DLD1 (cell line): ENCODE data around the gene CRYGA.

ENCODE experiments used
- in situ Hi-C: cut with HindIII; loops from 2 replicates; pipeline ENCODE4 v1.10.0; 2017; ENCODE audit warnings: low sequenced_read_pairs

CRYGA gene

GRCh38 chr2:208163489-208163888 is at the start of gene CRYGA:
TSS of gene CRYGA (minus strand) at chr2:208163589. CDS start at chr2:208163556, 33 bp downstream.
- in situ Hi-C loops: no loop called here

- in situ Hi-C loops: no loop called here
Measured at GRCh38 chr2:208210688-208211451, 47.5 kb upstream of the CRYGA start.

GRCh38 chr2:208208335-208209085 is 45.1 kb upstream of the CRYGA start:
- in situ Hi-C loops: no loop called here

GRCh38 chr2:208207769-208208168 is 44.4 kb upstream of the CRYGA start:
- in situ Hi-C loops: no loop called here

GRCh38 chr2:208204166-208204565 is 40.8 kb upstream of the CRYGA start:
- in situ Hi-C loops: no loop called here

- in situ Hi-C loops: no loop called here
Measured at GRCh38 chr2:208195531-208195930, 32.1 kb upstream of the CRYGA start.

- in situ Hi-C loops: no loop called here
Measured at GRCh38 chr2:208192611-208193236, 29.3 kb upstream of the CRYGA start.

- in situ Hi-C loops: no loop called here
Measured at GRCh38 chr2:208189810-208190503, 26.6 kb upstream of the CRYGA start, which contains the start of gene C2orf80. TSS of gene C2orf80 (minus strand) at chr2:208190030. CDS start at chr2:208186986, 3,044 bp downstream.

- in situ Hi-C loops: no loop called here
Measured at GRCh38 chr2:208189069-208189809, 25.9 kb upstream of the CRYGA start.

- in situ Hi-C loops: no loop called here
Measured at GRCh38 chr2:208186893-208187292, 23.5 kb upstream of the CRYGA start.

GRCh38 chr2:208186465-208186864 is 23.1 kb upstream of the CRYGA start:
- in situ Hi-C loops: no loop called here

- in situ Hi-C loops: no loop called here
Measured at GRCh38 chr2:208183972-208184705, 20.8 kb upstream of the CRYGA start.

- in situ Hi-C loops: no loop called here
Measured at GRCh38 chr2:208183526-208183925, 20.1 kb upstream of the CRYGA start.

- in situ Hi-C loops: no loop called here
Measured at GRCh38 chr2:208182835-208183234, 19.4 kb upstream of the CRYGA start.

GRCh38 chr2:208179028-208179609 is 15.7 kb upstream of the CRYGA start:
- in situ Hi-C loops: no loop called here

GRCh38 chr2:208175840-208176153 is 12.4 kb upstream of the CRYGA start:
- in situ Hi-C loops: no loop called here

- in situ Hi-C loops: no loop called here
Measured at GRCh38 chr2:208175069-208175839, 11.9 kb upstream of the CRYGA start.

- in situ Hi-C loops: no loop called here
Measured at GRCh38 chr2:208174144-208174543, 10.8 kb upstream of the CRYGA start.

- in situ Hi-C loops: no loop called here
Measured at GRCh38 chr2:208172125-208172524, 8.7 kb upstream of the CRYGA start.
